Prostate gland (tissue), 2 donors: Measurements from ENCODE around the gene FAM78A. TPM values are rescaled to one million over a fixed set of nuclear protein-coding genes. Genes with fewer than 3 reads are reported as not detected.
A peak's percentile ranks its signal among the peaks of the same experiment; 100 is the strongest.

Source experiments
- DNase-seq: peaks from one replicate; pipeline ENCODE4 v3.0.0-alpha.2; 2019; ENCODE audit warnings: low spot score
- H3K27ac ChIP-seq, 2 donors: fragments of 200-600 bp; sonication (generic); 2 replicates each; pipeline ENCODE4 v1.5.1; 2017 to 2019
- H3K27me3 ChIP-seq: fragments of 200-600 bp; sonication (generic); replicated peaks from 2 replicates; pipeline ENCODE4 v1.5.1; 2019; ENCODE audit not compliant: insufficient read depth
- H3K36me3 ChIP-seq, 2 donors: fragments of 200-600 bp; sonication (generic); 1 replicate in 1 of 2; 2 replicates in 1 of 2; pipeline versions ENCODE4 v1.5.1 to v1.8.1; 2017 to 2019
- H3K4me1 ChIP-seq: fragments of 200-600 bp; sonication (generic); replicated peaks from 2 replicates; pipeline ENCODE4 v1.5.1; 2019
- H3K4me3 ChIP-seq, 2 donors: fragments of 200-600 bp; sonication (generic); 2 replicates each; pipeline ENCODE4 v1.5.1; 2017 to 2019
- H3K9me3 ChIP-seq: fragments of 200-600 bp; sonication (generic); 2 replicates; pipeline ENCODE4 v1.5.1; 2017
- POLR2A ChIP-seq: fragments of 450-650 bp; IDR thresholded peaks from one replicate; pipeline ENCODE4 v1.6.1; 2016; ENCODE audit warnings: antibody characterized with exemption, mild to moderate bottlenecking
- POLR2AphosphoS5 ChIP-seq: sonication (generic); formaldehyde crosslinking; IDR thresholded peaks from one replicate; pipeline ENCODE4 v1.6.1; 2017; ENCODE audit warnings: antibody characterized with exemption
- WGBS: methylation state at CpG from one replicate; pipeline ENCODE4 v1.1.5; 2018; 5-methylcytosine and 5-hydroxymethylcytosine counted together
- intact Hi-C: fragments of 100-400 bp; cut with DNase I; formaldehyde crosslinking; loops from one replicate; pipeline ENCODE4 v1.14.2; 2022
- total RNA-seq, 2 donors: library from RNA; depleted of rRNA; stranded (reverse); fragments of >200 nt; gene quantifications; one replicate each; pipeline ENCODE4 v1.1.0, GENCODE V29; 2016
- TF ChIP-seq, protein P1 (sequence below), 4 experiments: fragments of 200-600 bp in 2 of 4; fragments of 450-650 bp in 2 of 4; sonication (generic) in 2 of 4; IDR thresholded peaks; 1 replicate in 3 of 4; 2 replicates in 1 of 4; pipeline ENCODE4 v1.5.1; 2016 to 2019; ENCODE audit warnings: antibody characterized with exemption in 4 of 4, mild to moderate bottlenecking in 2 of 4, moderate library complexity in 2 of 4

Gene FAM78A
- 10 to 100 TPM in 1 of 2 donors, under 1 TPM in 1; 0.73 to 16.4 TPM for total RNA-seq

- DNase-seq = no peak
- Histone ChIP-seq H3K27me3 (no peaks in the 10 kb centered on the region), H3K9me3 (no peaks in the 10 kb centered on the region), H3K36me3 (no peaks in the 10 kb centered on the region), H3K4me3 (peak within 1 kb of the TSS; percentile 47 to 63), H3K4me1 (no peaks in the 10 kb centered on the region), H3K27ac (peak within 1 kb of the TSS; percentile 35 to 51)
- TF ChIP-seq POLR2A = no peak
- TF ChIP-seq, protein P1, sequence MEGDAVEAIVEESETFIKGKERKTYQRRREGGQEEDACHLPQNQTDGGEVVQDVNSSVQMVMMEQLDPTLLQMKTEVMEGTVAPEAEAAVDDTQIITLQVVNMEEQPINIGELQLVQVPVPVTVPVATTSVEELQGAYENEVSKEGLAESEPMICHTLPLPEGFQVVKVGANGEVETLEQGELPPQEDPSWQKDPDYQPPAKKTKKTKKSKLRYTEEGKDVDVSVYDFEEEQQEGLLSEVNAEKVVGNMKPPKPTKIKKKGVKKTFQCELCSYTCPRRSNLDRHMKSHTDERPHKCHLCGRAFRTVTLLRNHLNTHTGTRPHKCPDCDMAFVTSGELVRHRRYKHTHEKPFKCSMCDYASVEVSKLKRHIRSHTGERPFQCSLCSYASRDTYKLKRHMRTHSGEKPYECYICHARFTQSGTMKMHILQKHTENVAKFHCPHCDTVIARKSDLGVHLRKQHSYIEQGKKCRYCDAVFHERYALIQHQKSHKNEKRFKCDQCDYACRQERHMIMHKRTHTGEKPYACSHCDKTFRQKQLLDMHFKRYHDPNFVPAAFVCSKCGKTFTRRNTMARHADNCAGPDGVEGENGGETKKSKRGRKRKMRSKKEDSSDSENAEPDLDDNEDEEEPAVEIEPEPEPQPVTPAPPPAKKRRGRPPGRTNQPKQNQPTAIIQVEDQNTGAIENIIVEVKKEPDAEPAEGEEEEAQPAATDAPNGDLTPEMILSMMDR (IDR thresholded peaks at IDR 0.05) = no peak
- no peak for TF ChIP-seq POLR2AphosphoS5
- WGBS = 26% methylated on average over 26 of the region's 76 CpGs
- intact Hi-C loops = loop anchor here (5.0 kb wide), 1 partner anchor 51 kb away; no protein-coding TSS in a partner anchor
Measured at GRCh38 chr9:131276094-131276888, at the start of gene FAM78A. Gene FAM78A (minus strand): TSS chr9:131276510. CDS start chr9:131276179, 331 bp downstream.

- TF ChIP-seq, protein P1 (IDR thresholded peaks at IDR 0.05) = no peak
- no peak for TF ChIP-seq POLR2AphosphoS5
- TF ChIP-seq POLR2A = no peak
Measured at GRCh38 chr9:131324736-131325679, 48.7 kb upstream of the FAM78A start.

DNA sequence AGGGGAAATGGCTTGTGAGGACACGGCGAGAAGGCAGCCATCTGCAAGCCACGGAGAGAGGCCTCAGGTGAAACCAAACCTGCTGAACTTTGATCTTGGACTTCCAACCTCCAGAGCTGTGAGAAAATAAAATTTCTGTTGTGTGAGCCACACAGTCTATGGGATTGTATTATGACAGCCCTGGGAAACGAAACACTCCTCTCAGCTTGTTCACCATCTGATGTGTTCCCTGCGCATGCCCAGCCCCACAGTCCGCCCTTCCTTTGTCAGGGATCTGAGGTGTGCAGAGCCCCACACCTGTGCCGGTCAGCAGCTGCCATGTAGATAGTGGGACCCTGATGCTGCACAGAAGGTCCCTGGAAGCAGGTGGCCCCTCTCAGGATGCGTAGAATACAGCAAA is 47.3 kb upstream of the FAM78A start:
- no peak for DNase-seq
- intact Hi-C loops = no loop called here
- H3K9me3 ChIP-seq = no peaks in the 10 kb centered on the region
- TF ChIP-seq, protein P1 (IDR thresholded peaks at IDR 0.05) = no peak
- TF ChIP-seq POLR2AphosphoS5 = no peak
- TF ChIP-seq POLR2A = no peak
- no peaks in the 10 kb centered on the region for H3K36me3 ChIP-seq
- no peak overlapping the region for H3K4me3 ChIP-seq
- 81% methylated on average over 8 of the region's 8 CpGs for WGBS
- H3K27ac ChIP-seq = no peak overlapping the region
- no peaks in the 10 kb centered on the region for H3K4me1 ChIP-seq
- no peaks in the 10 kb centered on the region for H3K27me3 ChIP-seq

More at GRCh38 chr9:131324736-131325679, 48.7 kb upstream of the FAM78A start:
- intact Hi-C loops = loop anchor here (5.0 kb wide), 1 partner anchor 48 kb away; the partner anchor contains the start of gene FAM78A
- Histone ChIP-seq H3K4me1 (no peaks in the 10 kb centered on the region), H3K9me3 (no peaks in the 10 kb centered on the region), H3K27me3 (no peaks in the 10 kb centered on the region), H3K4me3 (no peak overlapping the region), H3K36me3 (no peaks in the 10 kb centered on the region), H3K27ac (no peak overlapping the region)
- 85% methylated on average over 21 of the region's 21 CpGs for WGBS
- DNase-seq = no peak

DNA sequence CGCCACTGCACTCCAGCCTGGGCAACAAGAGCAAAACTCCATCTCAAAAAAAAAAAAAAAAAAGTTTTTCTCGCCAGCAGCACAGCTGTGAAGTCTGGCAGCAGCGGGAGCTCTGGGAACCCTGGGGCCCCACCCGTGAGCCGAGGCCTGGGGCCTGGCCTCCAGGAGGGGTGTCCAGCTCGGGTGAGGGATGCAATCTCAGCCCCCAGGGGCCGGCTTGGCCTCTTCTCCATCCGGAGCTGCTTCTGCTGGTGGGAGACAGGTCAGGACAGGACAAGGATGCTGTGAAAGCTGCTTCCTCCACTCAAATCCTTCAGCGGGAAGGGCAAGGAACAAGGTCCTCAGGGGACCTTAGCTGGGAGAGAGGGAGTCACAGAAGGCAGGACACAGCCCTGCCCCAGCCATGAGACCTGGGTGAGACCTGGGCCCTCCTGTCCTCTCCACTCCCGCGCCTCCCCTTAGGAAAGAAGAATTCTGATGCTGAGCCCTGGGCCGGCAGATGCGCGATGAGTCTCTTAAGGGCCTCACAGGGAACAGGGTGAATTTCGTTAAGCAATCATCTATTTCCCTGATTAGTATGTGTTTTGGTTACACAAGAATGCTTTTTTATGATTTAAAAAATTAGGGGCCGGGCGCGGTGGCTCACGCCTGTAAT is 43.8 kb upstream of the FAM78A start:
- H3K4me3 ChIP-seq = no peak overlapping the region
- H3K27me3 ChIP-seq = no peaks in the 10 kb centered on the region
- intact Hi-C loops = no loop called here
- H3K36me3 ChIP-seq = no peaks in the 10 kb centered on the region
- WGBS = 72% methylated on average over 19 of the region's 19 CpGs
- H3K4me1 ChIP-seq = no peaks in the 10 kb centered on the region
- H3K9me3 ChIP-seq = no peaks in the 10 kb centered on the region
- H3K27ac ChIP-seq = no peak overlapping the region
- no peak for DNase-seq
- TF ChIP-seq POLR2A = no peak
- TF ChIP-seq POLR2AphosphoS5 = no peak
- TF ChIP-seq, protein P1 (IDR thresholded peaks at IDR 0.05) = no peak
